Measurements from ENCODE around the gene GPX7.

GPX7 gene

DNA sequence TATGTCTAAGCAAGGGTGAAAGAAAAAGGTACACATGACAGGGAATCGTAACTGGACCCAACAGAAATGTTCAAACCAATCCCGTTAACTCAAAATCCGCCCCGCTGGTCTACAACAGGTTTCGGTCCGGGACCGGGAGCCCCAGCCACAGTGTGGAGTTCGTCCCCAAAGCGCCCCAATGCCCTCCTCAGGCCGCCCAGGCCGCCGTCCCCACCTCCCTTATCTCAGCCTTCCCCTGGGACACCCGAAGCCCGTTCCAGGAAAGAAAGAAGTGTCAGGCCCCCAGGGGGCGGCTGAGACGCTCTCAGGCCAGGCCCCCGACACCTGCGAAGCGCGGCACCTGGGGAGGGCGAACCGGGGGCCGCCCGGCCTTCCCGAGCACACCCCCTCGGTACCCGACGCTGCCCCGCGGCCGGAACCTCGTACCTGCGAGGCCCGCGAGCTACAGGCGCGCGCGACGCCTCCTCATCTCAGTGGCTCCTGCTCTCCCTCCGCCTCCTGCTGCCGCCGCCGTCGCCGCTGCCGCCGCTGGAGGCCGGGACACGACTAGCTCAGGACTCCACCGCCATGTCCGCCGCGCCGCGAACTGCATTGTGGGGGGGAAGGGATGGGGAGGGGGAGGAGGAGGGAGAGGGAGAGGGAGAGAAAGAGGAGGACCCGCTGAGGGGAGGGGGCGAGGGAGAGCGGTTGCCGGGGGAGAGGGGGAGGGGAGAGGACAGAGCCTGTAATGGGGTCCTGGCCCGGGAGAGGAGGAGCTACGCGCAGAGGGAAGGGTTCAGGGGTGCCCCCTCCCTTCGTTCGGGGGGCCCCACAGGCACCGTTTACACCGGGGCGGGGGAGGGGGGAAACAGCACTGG is 49.4 kb upstream of the GPX7 start, which contains the start of gene TUT4 (continued):
- TF ChIP-seq ZNF341 (tag by site-specific recombination; IDR thresholded peaks at IDR 0.05; ENCODE audit: low read depth) = 0 out of 2 replicates have a peak, but pooled peaks have one; percentile 15
- TF ChIP-seq ZNF24 (tag by site-specific recombination; IDR thresholded peaks at IDR 0.05) = no peak
- TF ChIP-seq ZIC2 (tag by site-specific recombination; IDR thresholded peaks at IDR 0.05) = peak; percentile 84
- peak; percentile 20; the same call in 1 of the 2 replicates for TF ChIP-seq HOXC10 (CRISPR knock-in tag; IDR thresholded peaks at IDR 0.05)
- TF ChIP-seq ZNF48 (tag by site-specific recombination; IDR thresholded peaks at IDR 0.05) = no peak
- no peak; the same call in none of the 2 replicates for TF ChIP-seq ZSCAN30 (tag by site-specific recombination; IDR thresholded peaks at IDR 0.05)
- TF ChIP-seq ZNF426 (tag by site-specific recombination; IDR thresholded peaks at IDR 0.05) = no peak
- 0 out of 2 replicates have a peak, but pooled peaks have one; percentile 72 for TF ChIP-seq SP7 (tag by site-specific recombination; IDR thresholded peaks at IDR 0.05)
- TF ChIP-seq, protein P1, sequence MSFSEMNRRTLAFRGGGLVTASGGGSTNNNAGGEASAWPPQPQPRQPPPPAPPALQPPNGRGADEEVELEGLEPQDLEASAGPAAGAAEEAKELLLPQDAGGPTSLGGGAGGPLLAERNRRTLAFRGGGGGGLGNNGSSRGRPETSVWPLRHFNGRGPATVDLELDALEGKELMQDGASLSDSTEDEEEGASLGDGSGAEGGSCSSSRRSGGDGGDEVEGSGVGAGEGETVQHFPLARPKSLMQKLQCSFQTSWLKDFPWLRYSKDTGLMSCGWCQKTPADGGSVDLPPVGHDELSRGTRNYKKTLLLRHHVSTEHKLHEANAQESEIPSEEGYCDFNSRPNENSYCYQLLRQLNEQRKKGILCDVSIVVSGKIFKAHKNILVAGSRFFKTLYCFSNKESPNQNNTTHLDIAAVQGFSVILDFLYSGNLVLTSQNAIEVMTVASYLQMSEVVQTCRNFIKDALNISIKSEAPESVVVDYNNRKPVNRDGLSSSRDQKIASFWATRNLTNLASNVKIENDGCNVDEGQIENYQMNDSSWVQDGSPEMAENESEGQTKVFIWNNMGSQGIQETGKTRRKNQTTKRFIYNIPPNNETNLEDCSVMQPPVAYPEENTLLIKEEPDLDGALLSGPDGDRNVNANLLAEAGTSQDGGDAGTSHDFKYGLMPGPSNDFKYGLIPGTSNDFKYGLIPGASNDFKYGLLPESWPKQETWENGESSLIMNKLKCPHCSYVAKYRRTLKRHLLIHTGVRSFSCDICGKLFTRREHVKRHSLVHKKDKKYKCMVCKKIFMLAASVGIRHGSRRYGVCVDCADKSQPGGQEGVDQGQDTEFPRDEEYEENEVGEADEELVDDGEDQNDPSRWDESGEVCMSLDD (tag by site-specific recombination; IDR thresholded peaks at IDR 0.05) = peak; percentile 68; the same call in 1 of the 2 replicates
- TF ChIP-seq ZNF354C (tag by site-specific recombination; IDR thresholded peaks at IDR 0.05; ENCODE audit: borderline replicate concordance, low read depth) = no peak
- TF ChIP-seq TRIM28 (IDR thresholded peaks at IDR 0.05; ENCODE audit: borderline replicate concordance, low read length) = peak; percentile 58; the same call in 1 of the 2 replicates
- no peak for TF ChIP-seq ZNF670 (tag by site-specific recombination; IDR thresholded peaks at IDR 0.05; ENCODE audit: low read depth)
- TF ChIP-seq OVOL3 (tag by site-specific recombination; IDR thresholded peaks at IDR 0.05) = no peak
- no peak for TF ChIP-seq ZNF549 (tag by site-specific recombination; IDR thresholded peaks at IDR 0.05)
- TF ChIP-seq ZBTB21 (tag by site-specific recombination; IDR thresholded peaks at IDR 0.05) = no peak
- TF ChIP-seq, protein P2, sequence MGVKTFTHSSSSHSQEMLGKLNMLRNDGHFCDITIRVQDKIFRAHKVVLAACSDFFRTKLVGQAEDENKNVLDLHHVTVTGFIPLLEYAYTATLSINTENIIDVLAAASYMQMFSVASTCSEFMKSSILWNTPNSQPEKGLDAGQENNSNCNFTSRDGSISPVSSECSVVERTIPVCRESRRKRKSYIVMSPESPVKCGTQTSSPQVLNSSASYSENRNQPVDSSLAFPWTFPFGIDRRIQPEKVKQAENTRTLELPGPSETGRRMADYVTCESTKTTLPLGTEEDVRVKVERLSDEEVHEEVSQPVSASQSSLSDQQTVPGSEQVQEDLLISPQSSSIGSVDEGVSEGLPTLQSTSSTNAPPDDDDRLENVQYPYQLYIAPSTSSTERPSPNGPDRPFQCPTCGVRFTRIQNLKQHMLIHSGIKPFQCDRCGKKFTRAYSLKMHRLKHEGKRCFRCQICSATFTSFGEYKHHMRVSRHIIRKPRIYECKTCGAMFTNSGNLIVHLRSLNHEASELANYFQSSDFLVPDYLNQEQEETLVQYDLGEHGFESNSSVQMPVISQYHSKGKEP (tag by site-specific recombination; IDR thresholded peaks at IDR 0.05) = no peak
- TF ChIP-seq ZFP69B (tag by site-specific recombination; IDR thresholded peaks at IDR 0.05) = peak; percentile 51; the same call in 1 of the 2 replicates
- TF ChIP-seq ZNF23 (tag by site-specific recombination; IDR thresholded peaks at IDR 0.05; ENCODE audit: borderline replicate concordance) = no peak
- TF ChIP-seq SCRT1 (tag by site-specific recombination; IDR thresholded peaks at IDR 0.05; ENCODE audit: borderline replicate concordance) = peak; percentile 37
- TF ChIP-seq ZNF394 (tag by site-specific recombination; IDR thresholded peaks at IDR 0.05; ENCODE audit: borderline replicate concordance) = peak; percentile 13; the same call in 1 of the 2 replicates
- peak; percentile 39; the same call in 1 of the 2 replicates for TF ChIP-seq ZNF610 (tag by site-specific recombination; IDR thresholded peaks at IDR 0.05; ENCODE audit: borderline replicate concordance)
- TF ChIP-seq ZNF211 (tag by site-specific recombination; IDR thresholded peaks at IDR 0.05; ENCODE audit: low read depth) = no peak
- TF ChIP-seq ZNF501 (tag by site-specific recombination; IDR thresholded peaks at IDR 0.05) = peak; percentile 77; the same call in 1 of the 2 replicates
- TF ChIP-seq ZNF777 (tag by site-specific recombination; IDR thresholded peaks at IDR 0.05; ENCODE audit: borderline replicate concordance) = no peak
- TF ChIP-seq ZNF596 (tag by site-specific recombination; IDR thresholded peaks at IDR 0.05) = no peak
- TF ChIP-seq, protein P3, sequence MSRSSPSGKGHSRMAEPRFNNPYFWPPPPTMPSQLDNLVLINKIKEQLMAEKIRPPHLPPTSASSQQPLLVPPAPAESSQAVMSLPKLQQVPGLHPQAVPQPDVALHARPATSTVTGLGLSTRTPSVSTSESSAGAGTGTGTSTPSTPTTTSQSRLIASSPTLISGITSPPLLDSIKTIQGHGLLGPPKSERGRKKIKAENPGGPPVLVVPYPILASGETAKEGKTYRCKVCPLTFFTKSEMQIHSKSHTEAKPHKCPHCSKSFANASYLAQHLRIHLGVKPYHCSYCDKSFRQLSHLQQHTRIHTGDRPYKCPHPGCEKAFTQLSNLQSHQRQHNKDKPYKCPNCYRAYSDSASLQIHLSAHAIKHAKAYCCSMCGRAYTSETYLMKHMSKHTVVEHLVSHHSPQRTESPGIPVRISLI (tag by site-specific recombination; IDR thresholded peaks at IDR 0.05) = no peak
- no peak for TF ChIP-seq ZNF433 (tag by site-specific recombination; IDR thresholded peaks at IDR 0.05; ENCODE audit: low read depth)
- TF ChIP-seq ZXDB (tag by site-specific recombination; IDR thresholded peaks at IDR 0.05) = peak; percentile 60
- no peak for TF ChIP-seq ZNF121 (tag by site-specific recombination; IDR thresholded peaks at IDR 0.05)
- TF ChIP-seq ZNF571 (tag by site-specific recombination; IDR thresholded peaks at IDR 0.05) = no peak
- TF ChIP-seq ZBTB17 (tag by site-specific recombination; IDR thresholded peaks at IDR 0.05) = peak; percentile 36; the same call in 1 of the 2 replicates
- peak; percentile 89; the same call in 1 of the 2 replicates for TF ChIP-seq ZEB2 (tag by site-specific recombination; IDR thresholded peaks at IDR 0.05)
- TF ChIP-seq ZNF785 (tag by site-specific recombination; IDR thresholded peaks at IDR 0.05) = no peak
- TF ChIP-seq, protein P4, sequence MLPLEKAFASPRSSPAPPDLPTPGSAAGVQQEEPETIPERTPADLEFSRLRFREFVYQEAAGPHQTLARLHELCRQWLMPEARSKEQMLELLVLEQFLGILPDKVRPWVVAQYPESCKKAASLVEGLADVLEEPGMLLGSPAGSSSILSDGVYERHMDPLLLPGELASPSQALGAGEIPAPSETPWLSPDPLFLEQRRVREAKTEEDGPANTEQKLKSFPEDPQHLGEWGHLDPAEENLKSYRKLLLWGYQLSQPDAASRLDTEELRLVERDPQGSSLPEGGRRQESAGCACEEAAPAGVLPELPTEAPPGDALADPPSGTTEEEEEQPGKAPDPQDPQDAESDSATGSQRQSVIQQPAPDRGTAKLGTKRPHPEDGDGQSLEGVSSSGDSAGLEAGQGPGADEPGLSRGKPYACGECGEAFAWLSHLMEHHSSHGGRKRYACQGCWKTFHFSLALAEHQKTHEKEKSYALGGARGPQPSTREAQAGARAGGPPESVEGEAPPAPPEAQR (tag by site-specific recombination; IDR thresholded peaks at IDR 0.05) = no peak

Measured in HEK293 (cell line).